NCI-H748 (cell line): ENCODE measurements around the gene JARID2.

ENCODE experiments used
- DNase-seq: peaks from one replicate; lab custom pipeline; 2025; ENCODE audit not compliant: unreplicated experiment; lab: John Stamatoyannopoulos, UW

The JARID2 gene

GRCh38 chr6:15264412-15264811 is 18.5 kb downstream of the JARID2 start:
- DNase-seq, result no peak

DNA sequence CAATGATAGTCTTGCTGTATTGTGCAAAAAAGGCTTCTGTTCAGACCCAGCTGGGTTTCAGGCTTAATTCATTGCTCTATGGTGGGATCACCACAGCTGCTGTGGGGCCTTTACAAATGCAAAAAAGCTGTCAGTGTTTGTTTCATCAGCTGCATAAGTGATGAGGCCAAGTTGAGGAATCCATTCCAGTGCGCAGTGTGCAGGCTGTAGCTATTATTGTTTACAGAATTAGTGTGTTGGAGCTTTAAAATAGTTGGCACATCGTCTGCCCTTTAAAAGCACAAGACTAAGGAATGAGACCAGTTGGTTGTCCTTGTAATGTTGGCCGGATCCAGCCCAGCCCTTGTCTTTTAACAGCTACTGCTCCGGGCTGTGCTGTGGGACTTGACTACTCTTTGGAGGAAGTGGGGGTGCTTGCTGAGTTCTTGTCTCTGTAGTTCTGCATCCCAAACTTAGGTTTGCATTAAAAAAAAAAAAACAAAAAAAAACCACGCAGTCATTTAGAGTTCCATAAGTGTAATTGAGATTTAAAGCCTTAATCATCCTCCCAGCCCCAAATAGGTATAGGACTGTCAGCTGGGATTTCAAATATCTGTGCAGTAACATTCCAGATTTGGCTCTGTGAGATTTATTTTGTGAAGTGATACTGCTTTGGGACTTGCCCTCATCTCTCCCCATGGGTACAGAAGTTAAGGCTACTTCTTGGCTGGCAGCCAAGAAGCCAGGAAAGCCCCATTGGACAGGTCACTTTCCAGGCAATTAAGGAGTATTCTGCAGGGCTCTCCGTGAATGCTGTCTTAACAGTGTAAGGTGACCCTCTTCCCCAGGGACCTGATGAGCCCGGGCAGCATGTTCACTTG is 19.3 kb downstream of the JARID2 start:
- peak; percentile 50 for DNase-seq

DNA sequence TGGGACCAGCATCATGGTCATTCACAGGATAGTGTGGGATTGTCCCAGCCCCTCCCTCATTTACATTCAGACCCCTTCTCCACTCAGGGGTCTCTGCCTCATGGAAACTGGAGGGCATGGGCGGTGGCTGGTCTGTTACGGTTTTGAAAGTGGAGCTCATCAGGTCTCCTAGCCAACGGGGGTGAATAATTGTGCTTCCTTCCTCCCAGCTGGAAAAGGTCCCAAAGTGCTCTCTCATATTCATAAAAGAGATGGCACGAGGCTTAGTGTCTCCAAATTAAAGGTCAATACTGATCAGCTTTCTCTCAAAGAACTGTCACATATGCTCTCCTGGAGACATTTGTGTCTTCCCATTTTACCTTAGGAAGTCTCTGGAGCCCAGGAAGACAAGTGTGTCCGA is 19.9 kb downstream of the JARID2 start:
- peak; percentile 48 for DNase-seq

- DNase-seq, result no peak
Observed at GRCh38 chr6:15266423-15266996, 20.6 kb downstream of the JARID2 start.

- no peak for DNase-seq
Observed at GRCh38 chr6:15267221-15267620, 21.4 kb downstream of the JARID2 start.

DNA sequence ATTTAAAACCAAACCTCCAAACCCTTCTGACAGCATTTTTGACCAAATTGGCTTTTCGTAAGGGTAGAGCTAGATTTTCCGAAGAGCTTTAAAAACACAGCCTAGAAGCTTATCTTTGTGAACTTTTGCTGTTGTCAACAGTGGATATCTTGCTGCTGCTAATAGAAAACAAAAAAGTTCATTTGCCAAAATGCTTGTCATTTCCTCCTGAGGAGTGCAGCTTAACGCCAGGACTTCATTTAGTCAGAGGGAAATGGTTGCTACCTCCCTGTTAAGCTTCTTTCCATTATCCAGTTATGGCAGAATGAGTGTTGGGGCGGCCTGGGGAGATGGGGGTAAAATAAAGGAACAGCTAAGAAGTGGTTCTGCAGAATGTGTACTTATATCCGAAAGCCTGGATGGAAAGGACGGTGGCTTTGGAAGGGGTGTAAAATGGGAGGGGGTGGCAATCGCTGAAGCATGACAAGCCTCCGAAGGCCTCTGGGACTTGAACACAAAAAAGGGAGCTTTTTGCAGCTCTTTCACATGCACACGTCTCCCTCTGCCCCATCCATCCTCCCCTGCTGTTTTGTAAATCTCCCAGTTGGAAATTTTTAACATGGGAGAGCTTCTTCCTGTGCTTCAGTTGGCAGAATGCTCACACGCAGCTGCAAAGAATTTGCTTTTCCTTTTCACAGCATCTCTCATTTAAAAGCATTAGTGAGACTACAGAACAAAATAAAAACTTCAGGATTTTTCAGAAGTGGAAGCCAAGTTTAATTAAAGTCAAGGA is 22.5 kb downstream of the JARID2 start:
- no peak for DNase-seq

- DNase-seq, result no peak
Observed at GRCh38 chr6:15269011-15269410, 23.1 kb downstream of the JARID2 start.

- no peak for DNase-seq
Observed at GRCh38 chr6:15269619-15270018, 23.8 kb downstream of the JARID2 start.

GRCh38 chr6:15270402-15270801 is 24.5 kb downstream of the JARID2 start:
- DNase-seq, result no peak

DNA sequence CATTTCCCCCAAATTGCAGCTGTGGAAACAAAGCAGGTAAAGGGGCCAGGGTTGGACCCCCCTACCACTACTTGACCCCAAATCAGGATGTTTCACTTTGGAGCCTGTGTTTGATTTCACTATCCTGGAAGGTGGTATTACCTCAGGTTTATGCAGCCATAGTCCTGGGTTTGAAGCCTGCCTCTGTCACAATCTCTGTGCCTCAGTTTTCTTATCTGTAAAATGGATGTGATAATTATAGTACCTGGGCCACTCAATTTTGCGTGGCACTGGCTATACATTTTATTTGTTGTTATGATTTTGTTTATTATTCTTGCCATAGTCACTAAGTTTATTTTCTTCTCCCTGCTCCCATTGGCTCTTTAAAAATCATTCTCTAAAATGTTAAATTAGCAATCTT is 26.7 kb downstream of the JARID2 start:
- no peak for DNase-seq

DNA sequence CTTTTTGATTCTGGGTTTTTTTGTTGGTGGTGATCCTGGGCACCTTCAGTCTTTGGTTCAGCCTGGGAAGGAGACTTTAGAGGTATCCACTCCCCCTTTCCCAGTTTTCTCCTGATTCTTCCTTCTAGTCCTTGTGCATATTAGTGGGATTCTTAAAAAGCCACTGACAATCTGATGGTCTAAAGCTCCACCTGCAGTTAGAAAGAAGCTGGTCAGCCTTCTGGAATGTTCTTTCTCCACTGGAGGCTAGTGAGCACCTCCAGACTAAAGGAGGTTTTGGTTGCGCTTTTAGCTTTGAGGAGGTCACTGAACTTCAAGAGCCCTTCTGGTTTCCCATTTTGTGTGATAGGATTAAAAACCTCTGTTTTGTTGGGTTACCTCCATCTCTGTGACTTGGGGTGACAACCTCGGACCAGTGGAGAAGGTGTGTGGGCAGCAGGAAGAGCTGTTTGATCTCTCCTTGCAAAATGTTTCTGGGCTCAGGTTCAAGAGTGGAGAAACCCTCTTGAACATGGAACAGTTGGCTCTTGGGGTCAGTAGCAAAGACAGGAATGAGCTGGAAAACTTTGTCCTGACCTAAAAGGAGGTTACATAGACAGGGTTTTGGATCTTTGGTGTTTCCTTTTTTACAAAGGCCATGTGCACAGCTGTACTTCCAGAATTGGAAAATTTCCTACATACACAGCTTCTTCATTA is 29.0 kb downstream of the JARID2 start:
- no peak for DNase-seq

DNA sequence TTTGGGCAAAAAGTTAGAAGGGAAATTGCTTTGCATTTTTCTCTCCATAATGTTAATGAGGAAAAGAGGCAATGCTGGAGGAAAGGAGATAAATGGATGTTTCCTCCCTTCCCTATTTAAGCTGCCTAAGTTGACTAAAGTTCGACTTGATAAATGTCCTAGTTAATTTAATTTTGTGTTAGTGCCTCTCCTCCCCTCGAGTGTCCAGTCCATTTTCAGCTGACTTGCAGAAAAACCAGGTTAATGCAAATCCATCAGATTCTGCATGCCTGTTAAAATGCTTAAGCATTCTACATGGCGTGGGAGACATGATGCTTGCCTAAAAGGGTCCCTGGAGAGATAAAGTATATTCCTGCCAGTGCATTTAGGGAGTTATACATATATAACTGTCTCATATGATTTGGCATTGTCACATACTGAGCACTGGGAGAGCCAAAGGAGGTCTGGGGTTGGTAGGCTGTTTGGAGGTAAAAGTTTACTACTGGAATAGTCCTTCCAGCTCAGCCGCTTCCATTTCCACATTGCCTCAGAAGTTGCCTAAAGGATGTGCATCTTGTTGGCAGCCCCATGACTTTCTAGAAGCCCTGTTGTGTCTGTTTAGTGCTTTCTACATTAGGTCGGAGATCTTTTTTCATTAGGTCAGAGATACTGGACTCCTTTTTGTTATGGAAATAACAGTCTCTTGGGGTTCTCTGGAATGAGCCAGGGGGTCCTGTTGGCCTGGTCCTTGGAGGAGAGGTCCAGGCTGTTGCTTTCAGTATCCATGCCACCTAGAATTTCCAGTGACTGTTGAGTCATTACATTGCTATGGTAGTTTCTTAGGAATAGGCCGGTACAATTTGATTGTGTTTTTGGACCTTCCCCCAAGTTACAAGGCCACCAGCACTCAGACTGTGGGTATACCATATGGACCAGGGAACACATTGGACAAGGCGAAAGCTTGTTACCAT is 30.4 kb downstream of the JARID2 start:
- DNase-seq, result no peak

GRCh38 chr6:15279047-15279661 is 33.3 kb downstream of the JARID2 start:
- no peak for DNase-seq

GRCh38 chr6:15280028-15280427 is 34.2 kb downstream of the JARID2 start:
- DNase-seq, result no peak

DNA sequence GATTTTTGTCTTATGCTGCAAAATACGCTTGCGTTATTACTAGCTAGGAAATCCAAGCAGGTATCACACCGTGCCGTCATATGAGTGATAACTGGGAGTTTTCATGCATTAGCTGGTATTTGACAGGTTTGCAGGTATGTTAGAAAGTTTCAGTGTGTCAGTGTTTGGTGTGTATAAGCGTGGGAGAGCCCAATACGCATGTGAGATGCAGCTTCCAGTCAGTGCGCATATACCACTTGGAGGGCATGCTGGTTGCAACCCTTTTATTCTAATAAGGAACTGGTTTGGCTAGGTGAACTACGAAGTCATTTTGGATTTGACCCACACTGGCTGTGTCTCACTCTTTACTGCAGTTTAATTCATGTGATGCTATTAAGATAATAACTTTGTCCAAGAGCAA is 35.1 kb downstream of the JARID2 start:
- no peak for DNase-seq

DNA sequence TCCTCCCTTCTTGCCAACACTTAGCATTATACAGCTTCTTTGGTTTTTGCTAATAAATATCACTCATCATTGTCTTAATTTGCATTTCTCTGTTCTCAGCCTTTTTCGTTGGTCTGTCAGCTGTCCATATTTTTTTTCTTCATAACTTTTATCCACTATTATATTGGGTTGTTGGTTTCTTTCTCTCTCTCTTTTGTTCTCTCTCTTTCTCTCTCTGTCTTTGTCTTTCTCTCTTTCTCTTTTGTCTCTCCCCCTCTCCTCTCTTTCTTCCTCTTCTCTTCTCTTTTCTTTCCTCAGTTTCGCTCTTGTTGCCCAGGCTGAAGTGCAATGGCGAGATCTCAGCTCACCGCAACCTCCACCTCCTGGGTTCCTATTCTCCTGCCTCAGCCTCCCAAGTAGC is 36.5 kb downstream of the JARID2 start:
- DNase-seq, result no peak

- no peak for DNase-seq
Observed at GRCh38 chr6:15283986-15284361, 38.1 kb downstream of the JARID2 start.

DNA sequence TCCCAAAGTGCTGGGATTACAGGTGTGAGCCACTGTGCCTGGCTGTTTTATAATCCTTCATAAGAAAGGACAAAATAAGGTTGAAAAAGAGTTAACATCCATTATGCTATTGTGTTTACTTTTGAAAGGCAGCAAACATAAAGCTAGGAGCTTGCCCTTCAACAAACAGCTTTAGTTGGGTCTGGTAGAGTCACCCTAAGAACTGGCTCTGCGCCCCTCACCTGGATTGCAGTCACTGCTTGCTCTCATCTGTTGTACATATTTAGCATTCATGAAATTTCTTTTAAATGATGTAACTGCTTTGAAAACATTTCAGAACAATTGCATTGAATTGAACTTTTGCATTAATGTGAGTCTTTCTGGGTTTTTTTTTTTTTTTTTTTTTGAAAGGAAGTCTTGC is 38.9 kb downstream of the JARID2 start:
- DNase-seq, result no peak

- no peak for DNase-seq
Observed at GRCh38 chr6:15285682-15286294, 39.9 kb downstream of the JARID2 start.
